ENCODE data around the gene SMTNL1.
A peak's percentile ranks its signal among the peaks of the same experiment; 100 is the strongest.

Gene SMTNL1

DNA sequence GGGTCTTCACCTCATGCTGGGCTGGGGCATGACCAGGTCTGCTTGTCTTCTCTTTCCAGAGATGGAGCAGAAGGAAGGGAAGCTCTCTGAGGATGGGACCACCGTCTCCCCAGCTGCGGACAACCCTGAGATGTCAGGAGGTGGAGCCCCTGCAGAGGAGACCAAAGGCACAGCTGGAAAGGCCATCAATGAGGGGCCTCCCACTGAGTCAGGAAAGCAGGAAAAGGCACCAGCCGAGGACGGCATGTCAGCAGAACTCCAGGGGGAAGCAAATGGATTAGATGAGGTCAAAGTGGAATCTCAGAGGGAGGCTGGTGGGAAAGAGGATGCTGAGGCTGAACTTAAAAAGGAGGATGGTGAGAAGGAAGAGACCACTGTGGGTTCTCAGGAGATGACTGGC, 5.2 kb downstream of the SMTNL1 start:
- DNase-seq (ENCODE audit: low read depth, low spot score): no peak
- no peak overlapping the region for H3K27ac ChIP-seq

DNA sequence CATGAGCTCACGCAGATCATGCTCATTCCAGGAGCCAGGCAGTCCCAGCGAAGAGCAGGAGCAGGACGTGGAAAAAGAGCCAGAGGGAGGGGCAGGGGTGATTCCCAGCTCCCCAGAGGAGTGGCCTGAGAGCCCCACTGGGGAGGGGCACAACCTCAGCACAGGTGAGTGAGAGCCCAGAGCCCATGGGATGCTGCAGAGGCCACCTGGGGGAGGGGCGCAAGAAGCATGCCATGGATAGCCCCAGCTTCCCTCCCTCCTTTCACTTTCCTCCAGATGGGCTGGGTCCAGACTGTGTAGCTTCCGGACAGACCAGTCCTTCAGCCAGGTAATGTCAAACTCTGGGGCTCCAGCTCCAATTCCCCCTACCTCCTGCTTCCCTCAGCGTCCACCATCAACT, 6.2 kb downstream of the SMTNL1 start:
- no peak for DNase-seq (ENCODE audit: low read depth, low spot score)

GRCh38 chr11:57544566-57544965, 7.2 kb downstream of the SMTNL1 start:
- H3K27ac ChIP-seq: no peak overlapping the region
- DNase-seq (ENCODE audit: low read depth, low spot score): no peak

More for the DNA sequence above, 6.2 kb downstream of the SMTNL1 start:
- H3K27ac ChIP-seq: no peak overlapping the region

GRCh38 chr11:57545883-57546282, 8.5 kb downstream of the SMTNL1 start:
- no peak overlapping the region for H3K27ac ChIP-seq
- DNase-seq (ENCODE audit: low read depth, low spot score): no peak

- no peak overlapping the region for H3K27ac ChIP-seq
- DNase-seq (ENCODE audit: low read depth, low spot score): no peak
Measured at GRCh38 chr11:57546451-57546850, 9.1 kb downstream of the SMTNL1 start.

GRCh38 chr11:57546869-57547475, 9.6 kb downstream of the SMTNL1 start:
- H3K27ac ChIP-seq: no peak overlapping the region
- no peak for DNase-seq (ENCODE audit: low read depth, low spot score)

DNA sequence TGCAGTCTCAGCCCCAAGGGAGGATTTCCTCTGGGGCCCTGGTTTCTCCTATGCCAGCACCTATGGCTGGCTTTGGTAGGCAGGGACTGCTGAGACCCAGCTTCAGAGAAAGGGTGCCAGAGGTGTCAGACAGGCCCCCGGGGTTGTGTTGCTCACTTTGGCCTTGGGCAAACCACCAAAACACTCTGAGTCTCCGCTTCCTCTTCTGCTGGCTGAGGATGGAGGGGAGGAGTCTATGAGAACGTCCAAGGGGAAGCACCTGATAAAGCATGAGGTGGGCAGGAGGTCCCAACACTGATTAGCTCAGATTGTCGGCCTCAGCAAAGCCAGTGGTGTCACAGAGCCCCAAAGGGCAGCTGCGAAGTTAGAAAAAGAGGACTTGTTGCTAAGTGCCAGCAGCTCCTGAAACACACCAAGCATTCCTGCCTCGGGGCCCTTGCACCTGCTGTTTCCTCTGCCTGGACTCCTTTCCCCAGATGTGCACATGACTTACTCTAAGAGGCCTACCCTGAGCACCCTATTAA, 10.5 kb downstream of the SMTNL1 start:
- H3K27ac ChIP-seq: no peak overlapping the region
- DNase-seq (ENCODE audit: low read depth, low spot score): no peak

- no peak for DNase-seq (ENCODE audit: low read depth, low spot score)
- no peak overlapping the region for H3K27ac ChIP-seq
Measured at GRCh38 chr11:57549983-57550382, 12.6 kb downstream of the SMTNL1 start.

GRCh38 chr11:57551941-57552340, 14.5 kb downstream of the SMTNL1 start:
- DNase-seq (ENCODE audit: low read depth, low spot score): no peak
- no peak overlapping the region for H3K27ac ChIP-seq

- no peak for DNase-seq (ENCODE audit: low read depth, low spot score)
- H3K27ac ChIP-seq: no peak overlapping the region
Measured at GRCh38 chr11:57552479-57552878, 15.1 kb downstream of the SMTNL1 start.

GRCh38 chr11:57555393-57555792, 18.0 kb downstream of the SMTNL1 start:
- DNase-seq (ENCODE audit: low read depth, low spot score): no peak
- H3K27ac ChIP-seq: no peak overlapping the region

DNA sequence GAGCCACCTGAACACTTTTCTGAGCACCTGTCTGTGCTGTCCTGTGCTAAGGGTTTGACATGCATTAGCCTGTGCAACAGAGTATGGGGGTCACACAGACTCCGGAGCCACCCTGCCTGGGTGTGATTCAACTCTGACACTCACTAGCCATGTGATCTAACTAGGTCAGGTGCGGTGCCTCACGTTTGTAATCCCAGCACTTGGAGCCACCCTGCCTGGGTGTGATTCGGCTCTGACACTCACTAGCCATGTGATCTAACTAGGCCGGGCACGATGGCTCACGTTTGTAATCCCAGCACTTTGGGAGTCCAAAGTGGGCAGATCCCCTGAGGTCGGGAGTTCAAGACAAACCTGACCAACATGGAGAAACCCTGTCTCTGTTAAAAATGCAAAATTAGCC, 18.6 kb downstream of the SMTNL1 start:
- no peak for DNase-seq (ENCODE audit: low read depth, low spot score)
- H3K27ac ChIP-seq: no peak overlapping the region

- H3K27ac ChIP-seq: no peak overlapping the region
- no peak for DNase-seq (ENCODE audit: low read depth, low spot score)
Measured at GRCh38 chr11:57560146-57560545, 22.8 kb downstream of the SMTNL1 start.

DNA sequence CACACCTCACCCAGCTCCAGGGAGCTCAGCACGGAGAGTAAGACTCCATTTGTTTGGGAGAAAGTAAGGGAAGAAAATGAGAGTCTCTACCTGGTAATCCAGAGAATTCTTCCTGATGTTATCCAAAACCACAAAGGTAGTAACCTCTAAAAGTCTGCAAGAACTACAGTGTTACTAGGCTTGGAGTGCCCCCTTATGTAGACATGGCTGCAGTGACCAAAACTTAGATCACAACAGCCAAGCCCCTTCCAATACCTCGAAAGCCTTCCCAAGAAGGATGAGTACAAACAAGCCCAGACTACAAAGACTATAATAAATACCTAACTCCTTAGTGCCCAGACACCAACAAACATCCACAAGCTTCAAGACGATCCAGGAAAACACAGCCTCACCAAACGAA, 25.2 kb downstream of the SMTNL1 start:
- no peak for DNase-seq (ENCODE audit: low read depth, low spot score)
- H3K27ac ChIP-seq: no peak overlapping the region

GRCh38 chr11:57566005-57566904, 28.9 kb downstream of the SMTNL1 start:
- no peak for DNase-seq (ENCODE audit: low read depth, low spot score)
- H3K27ac ChIP-seq: peak overlapping the region; percentile 24

- no peak for DNase-seq (ENCODE audit: low read depth, low spot score)
- no peak overlapping the region for H3K27ac ChIP-seq
Measured at GRCh38 chr11:57566905-57567514, 29.6 kb downstream of the SMTNL1 start.

GRCh38 chr11:57567515-57568329, 30.3 kb downstream of the SMTNL1 start, which contains the start of gene UBE2L6:
Gene UBE2L6, minus strand, starts transcription at chr11:57567672. Its CDS starts 61 bp downstream, at chr11:57567611.
- peak within 1 kb of the TSS; percentile 24 for H3K27ac ChIP-seq
- DNase-seq (ENCODE audit: low read depth, low spot score): no peak

DNA sequence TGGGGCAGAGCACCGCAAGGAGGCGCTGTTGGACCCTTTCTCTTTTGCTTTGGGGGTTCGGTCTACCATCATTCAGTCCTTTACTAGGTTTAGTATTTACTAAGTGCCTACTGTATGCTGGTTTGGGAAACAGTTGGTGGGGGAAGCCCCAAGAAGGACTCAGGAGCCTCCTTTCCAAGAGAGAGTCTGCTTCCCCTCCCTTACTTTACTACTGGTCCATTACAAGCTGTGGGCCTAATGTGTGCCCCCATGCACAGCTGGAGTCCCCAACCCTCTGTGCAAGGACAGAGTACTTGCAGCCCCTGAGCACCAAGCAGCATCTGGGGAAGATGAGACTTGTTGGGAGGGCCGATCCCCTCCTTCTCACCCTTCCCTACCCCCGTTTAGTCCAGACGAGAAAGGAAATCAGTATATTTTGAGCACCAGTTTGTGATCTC, 31.0 kb downstream of the SMTNL1 start:
- no peak for DNase-seq (ENCODE audit: low read depth, low spot score)
- H3K27ac ChIP-seq: no peak overlapping the region

DNA sequence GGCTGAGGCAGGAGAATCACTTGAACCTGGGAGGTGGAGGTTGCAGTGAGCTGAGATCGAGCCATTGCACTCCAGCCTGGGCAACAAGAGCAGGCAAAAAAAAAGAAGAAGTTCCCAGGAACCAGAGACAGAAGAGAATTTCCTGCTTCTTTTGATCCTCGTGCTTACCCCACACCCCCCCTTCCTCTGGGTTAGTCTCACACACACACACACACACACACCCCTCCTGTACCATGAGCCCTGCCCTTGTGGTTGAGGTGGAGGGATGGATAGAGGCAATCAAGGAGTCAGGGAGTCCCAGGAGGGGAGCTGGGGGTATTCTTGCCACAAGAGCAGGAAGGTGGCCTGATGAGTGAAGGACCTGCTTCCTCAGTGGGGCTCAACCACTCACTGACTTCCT, 34.2 kb downstream of the SMTNL1 start:
- DNase-seq (ENCODE audit: low read depth, low spot score): no peak
- H3K27ac ChIP-seq: no peak overlapping the region

GRCh38 chr11:57574061-57574460, 36.7 kb downstream of the SMTNL1 start:
- no peak overlapping the region for H3K27ac ChIP-seq
- DNase-seq (ENCODE audit: low read depth, low spot score): no peak

All from epithelial cell of prostate (primary cell).